Panc1 (cell line): ENCODE data around the gene PLEKHO2. TPM values are rescaled to one million over a fixed set of nuclear protein-coding genes. Genes with fewer than 3 reads are reported as not detected.

Experiments used
- ATAC-seq: fragments of 200-7000 bp; cut with Tn5 transposase; 2 replicates; pipeline ENCODE4 v1.9.1; 2020; ENCODE audit warnings: mild to moderate bottlenecking, moderate library complexity
- BruUV-seq: library from RNA; stranded (reverse); fragments of 400-500 nt; replicated peaks from 2 replicates; lab custom pipeline; 2021; lab: Mats Ljungman, UMichigan
- CTCF ChIA-PET: fragments of 300-600 bp; sonication (Branson Sonifier 250); formaldehyde crosslinking; loops from one replicate; lab custom pipeline; 2022; ENCODE audit warnings: antibody characterized with exemption; lab: Charles Lee
- POLR2A ChIA-PET: fragments of 300-600 bp; sonication (Branson Sonifier 250); formaldehyde crosslinking; loops from one replicate; lab custom pipeline; 2022; ENCODE audit warnings: antibody characterized with exemption; lab: Charles Lee
- DNase-seq: peaks from one replicate; pipeline ENCODE4 v3.0.0-alpha.2; 2010; ENCODE audit warnings: low read depth, low spot score
- H3K27ac ChIP-seq: 2 replicates; pipeline ENCODE4 v1.5.1; 2011; ENCODE audit warnings: mild to moderate bottlenecking, low read length, inconsistent platforms
- H3K27me3 ChIP-seq: fragments of 200-500 bp; sonication (Bioruptor generic); 2 replicates; pipeline ENCODE4 v1.6.0; 2014; ENCODE audit warnings: low read length, inconsistent platforms; ENCODE audit not compliant: control insufficient read depth, insufficient read depth
- H3K36me3 ChIP-seq: fragments of 200-500 bp; sonication (Bioruptor generic); 2 replicates; pipeline ENCODE4 v1.5.1; 2014; ENCODE audit warnings: inconsistent platforms, mild to moderate bottlenecking, low read length, moderate library complexity; ENCODE audit not compliant: control insufficient read depth, insufficient read depth
- H3K4me1 ChIP-seq: 2 replicates; pipeline ENCODE4 v1.5.1; 2011; ENCODE audit warnings: inconsistent platforms, mild to moderate bottlenecking, low read length, moderate library complexity; ENCODE audit not compliant: control insufficient read depth, insufficient read depth
- H3K4me3 ChIP-seq, 2 experiments: 2 replicates each; pipeline ENCODE4 v1.5.1; 2011 to 2012; ENCODE audit warnings: low read depth in 2 of 2, low read length in 2 of 2, mild to moderate bottlenecking in 2 of 2, inconsistent platforms in 1 of 2, moderate library complexity in 1 of 2
- H3K9me3 ChIP-seq: fragments of 200-500 bp; sonication (Bioruptor generic); 2 replicates; pipeline ENCODE4 v1.5.1; 2014; ENCODE audit warnings: low read depth, mild to moderate bottlenecking, inconsistent platforms, low read length, moderate library complexity; ENCODE audit not compliant: control insufficient read depth, insufficient read depth
- POLR2AphosphoS5 ChIP-seq: IDR thresholded peaks from 2 replicates; pipeline ENCODE4 v1.6.1; 2012; ENCODE audit warnings: mild to moderate bottlenecking, low read depth, low read length, moderate library complexity
- SIN3A ChIP-seq: IDR thresholded peaks from 2 replicates; pipeline ENCODE4 v1.6.1; 2012; ENCODE audit warnings: low read depth, mild to moderate bottlenecking, low read length, moderate library complexity, borderline replicate concordance; ENCODE audit not compliant: insufficient read depth
- TCF7L2 ChIP-seq: IDR thresholded peaks from 2 replicates; pipeline ENCODE4 v1.6.1; 2011; ENCODE audit warnings: mild to moderate bottlenecking, low read depth, low read length, inconsistent platforms
- in situ Hi-C: cut with HindIII; loops from 2 replicates; pipeline ENCODE4 v1.10.0; 2016; ENCODE audit warnings: low sequenced_read_pairs, low pct_unique_long_range_greater_than_20kb
- intact Hi-C: fragments of 100-400 bp; cut with micrococcal nuclease; formaldehyde crosslinking; loops from one replicate; pipeline ENCODE4 v1.10.0; 2022; ENCODE audit not compliant: unreplicated experiment
- total RNA-seq: library from RNA; stranded (reverse); gene quantifications from one replicate; pipeline ENCODE4 v1.2.1, GENCODE V29; 2021; ENCODE audit not compliant: unreplicated experiment
- TF ChIP-seq, protein P1 (sequence below), 2 experiments: IDR thresholded peaks; 2 replicates each; pipeline ENCODE4 v1.6.1; 2011 to 2012; ENCODE audit warnings: low read depth in 2 of 2, control low read depth in 1 of 2, low read length in 1 of 2, mild to moderate bottlenecking in 1 of 2, moderate library complexity in 1 of 2; ENCODE audit not compliant: insufficient read depth in 1 of 2
- TF ChIP-seq, protein P2 (sequence below): fragments of 450-650 bp; IDR thresholded peaks from 2 replicates; pipeline ENCODE4 v1.5.1; 2017; ENCODE audit warnings: mild to moderate bottlenecking

PLEKHO2 gene
- total RNA-seq, 1 experiment from 2014 or later, result 11.1 TPM

DNA sequence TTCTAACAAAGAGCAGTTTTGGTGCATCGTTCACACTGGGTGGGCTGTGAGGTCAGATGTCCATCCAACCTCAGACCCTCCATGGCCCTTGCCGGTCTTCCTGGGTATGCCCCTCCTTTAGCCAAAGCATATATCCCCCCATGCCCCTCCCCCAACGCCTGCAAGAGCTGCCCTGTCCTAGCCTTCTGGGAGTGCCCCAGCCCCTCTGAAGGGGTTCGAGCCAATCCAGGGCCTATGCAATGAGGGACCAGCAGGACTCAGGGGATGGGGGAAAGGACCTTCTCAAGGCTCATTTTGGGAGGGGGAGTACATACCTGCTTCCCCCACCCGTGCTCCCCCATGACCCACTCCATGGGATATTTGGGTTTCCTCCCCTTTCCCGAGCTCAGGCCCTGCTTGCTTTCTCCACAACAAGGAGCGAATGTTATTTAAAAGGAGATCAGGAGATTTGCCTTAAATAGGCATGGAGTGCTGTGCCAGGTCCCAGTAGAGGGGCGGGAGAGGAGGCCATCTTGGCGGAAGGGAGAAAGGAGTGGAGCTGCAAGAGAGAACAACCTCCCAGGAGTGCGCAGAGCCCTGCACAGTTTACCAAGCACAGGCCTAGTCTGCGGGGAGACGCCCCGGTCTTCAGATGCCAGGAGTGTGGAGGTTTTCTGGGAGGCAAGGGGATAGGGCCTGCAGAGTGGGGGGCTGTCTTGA is 34.5 kb upstream of the PLEKHO2 start:
- POLR2A ChIA-PET, result interaction anchor here (0.6 to 0.7 kb wide), 2 partner anchors 27 to 40 kb away, joined by 3 to 14 read pairs; no protein-coding TSS in a partner anchor
- H3K4me1 ChIP-seq, result no peaks in the 10 kb centered on the region
- ATAC-seq (peak; percentile 23; the same call in 1 of the 2 replicates), DNase-seq (no peak)
- in situ Hi-C loops, result no loop called here
- no peak overlapping the region for H3K4me3 ChIP-seq
- CTCF ChIA-PET, result interaction anchor here (1.3 to 2.3 kb wide), 2 partner anchors 66 to 76 kb away, joined by 3 to 7 read pairs; no protein-coding TSS in a partner anchor
- TF ChIP-seq, protein P1, sequence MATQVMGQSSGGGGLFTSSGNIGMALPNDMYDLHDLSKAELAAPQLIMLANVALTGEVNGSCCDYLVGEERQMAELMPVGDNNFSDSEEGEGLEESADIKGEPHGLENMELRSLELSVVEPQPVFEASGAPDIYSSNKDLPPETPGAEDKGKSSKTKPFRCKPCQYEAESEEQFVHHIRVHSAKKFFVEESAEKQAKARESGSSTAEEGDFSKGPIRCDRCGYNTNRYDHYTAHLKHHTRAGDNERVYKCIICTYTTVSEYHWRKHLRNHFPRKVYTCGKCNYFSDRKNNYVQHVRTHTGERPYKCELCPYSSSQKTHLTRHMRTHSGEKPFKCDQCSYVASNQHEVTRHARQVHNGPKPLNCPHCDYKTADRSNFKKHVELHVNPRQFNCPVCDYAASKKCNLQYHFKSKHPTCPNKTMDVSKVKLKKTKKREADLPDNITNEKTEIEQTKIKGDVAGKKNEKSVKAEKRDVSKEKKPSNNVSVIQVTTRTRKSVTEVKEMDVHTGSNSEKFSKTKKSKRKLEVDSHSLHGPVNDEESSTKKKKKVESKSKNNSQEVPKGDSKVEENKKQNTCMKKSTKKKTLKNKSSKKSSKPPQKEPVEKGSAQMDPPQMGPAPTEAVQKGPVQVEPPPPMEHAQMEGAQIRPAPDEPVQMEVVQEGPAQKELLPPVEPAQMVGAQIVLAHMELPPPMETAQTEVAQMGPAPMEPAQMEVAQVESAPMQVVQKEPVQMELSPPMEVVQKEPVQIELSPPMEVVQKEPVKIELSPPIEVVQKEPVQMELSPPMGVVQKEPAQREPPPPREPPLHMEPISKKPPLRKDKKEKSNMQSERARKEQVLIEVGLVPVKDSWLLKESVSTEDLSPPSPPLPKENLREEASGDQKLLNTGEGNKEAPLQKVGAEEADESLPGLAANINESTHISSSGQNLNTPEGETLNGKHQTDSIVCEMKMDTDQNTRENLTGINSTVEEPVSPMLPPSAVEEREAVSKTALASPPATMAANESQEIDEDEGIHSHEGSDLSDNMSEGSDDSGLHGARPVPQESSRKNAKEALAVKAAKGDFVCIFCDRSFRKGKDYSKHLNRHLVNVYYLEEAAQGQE (IDR thresholded peaks at IDR 0.05; ENCODE audit: insufficient read depth in 1 of 2, low read depth in 2 of 2, low read length in 1 of 2), result no peak
- no peak for TF ChIP-seq POLR2AphosphoS5
- TF ChIP-seq, protein P2, sequence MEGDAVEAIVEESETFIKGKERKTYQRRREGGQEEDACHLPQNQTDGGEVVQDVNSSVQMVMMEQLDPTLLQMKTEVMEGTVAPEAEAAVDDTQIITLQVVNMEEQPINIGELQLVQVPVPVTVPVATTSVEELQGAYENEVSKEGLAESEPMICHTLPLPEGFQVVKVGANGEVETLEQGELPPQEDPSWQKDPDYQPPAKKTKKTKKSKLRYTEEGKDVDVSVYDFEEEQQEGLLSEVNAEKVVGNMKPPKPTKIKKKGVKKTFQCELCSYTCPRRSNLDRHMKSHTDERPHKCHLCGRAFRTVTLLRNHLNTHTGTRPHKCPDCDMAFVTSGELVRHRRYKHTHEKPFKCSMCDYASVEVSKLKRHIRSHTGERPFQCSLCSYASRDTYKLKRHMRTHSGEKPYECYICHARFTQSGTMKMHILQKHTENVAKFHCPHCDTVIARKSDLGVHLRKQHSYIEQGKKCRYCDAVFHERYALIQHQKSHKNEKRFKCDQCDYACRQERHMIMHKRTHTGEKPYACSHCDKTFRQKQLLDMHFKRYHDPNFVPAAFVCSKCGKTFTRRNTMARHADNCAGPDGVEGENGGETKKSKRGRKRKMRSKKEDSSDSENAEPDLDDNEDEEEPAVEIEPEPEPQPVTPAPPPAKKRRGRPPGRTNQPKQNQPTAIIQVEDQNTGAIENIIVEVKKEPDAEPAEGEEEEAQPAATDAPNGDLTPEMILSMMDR, result no peak
- TF ChIP-seq SIN3A, result no peak
- TF ChIP-seq TCF7L2, result no peak
- intact Hi-C loops, result no loop called here
- no peaks in the 10 kb centered on the region for H3K36me3 ChIP-seq
- no peaks in the 10 kb centered on the region for H3K27me3 ChIP-seq
- no TSS peak for BruUV-seq
- H3K9me3 ChIP-seq, result no peaks in the 10 kb centered on the region
- no peak overlapping the region for H3K27ac ChIP-seq

DNA sequence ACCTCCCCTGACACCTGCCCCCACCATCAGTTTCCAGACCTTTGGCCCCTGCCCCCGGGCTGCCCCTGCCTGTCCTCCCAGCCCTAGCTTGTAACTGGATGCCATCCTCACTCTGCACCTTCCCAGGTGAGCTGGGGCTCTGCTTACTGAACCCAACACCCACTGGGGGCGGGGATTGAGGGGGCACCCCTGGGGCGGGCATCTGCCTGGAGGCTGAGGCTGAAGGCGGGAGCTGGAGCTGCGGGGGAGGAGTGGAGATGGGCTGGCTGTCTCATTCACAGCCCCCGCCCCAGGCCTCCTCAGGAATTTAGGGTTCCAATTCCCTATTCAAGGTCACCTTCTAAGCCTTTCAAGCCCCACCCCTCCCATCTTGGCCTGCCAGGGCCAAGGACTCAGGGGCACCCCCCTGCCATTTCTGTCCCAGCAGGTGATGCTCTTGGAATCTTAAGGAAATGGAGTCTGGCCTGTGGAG is 33.9 kb upstream of the PLEKHO2 start:
- Histone ChIP-seq H3K27me3 (no peaks in the 10 kb centered on the region), H3K4me3 (no peak overlapping the region), H3K27ac (no peak overlapping the region), H3K36me3 (no peaks in the 10 kb centered on the region), H3K4me1 (no peaks in the 10 kb centered on the region), H3K9me3 (no peaks in the 10 kb centered on the region)
- intact Hi-C loops, result no loop called here
- no peak for TF ChIP-seq SIN3A
- no peak for TF ChIP-seq TCF7L2
- TF ChIP-seq, protein P1 (IDR thresholded peaks at IDR 0.05; ENCODE audit: insufficient read depth in 1 of 2, low read depth in 2 of 2, low read length in 1 of 2), result no peak
- TF ChIP-seq POLR2AphosphoS5, result no peak
- TF ChIP-seq, protein P2, result no peak
- POLR2A ChIA-PET, result no interaction called here
- in situ Hi-C loops, result no loop called here
- ATAC-seq, result no peak
- CTCF ChIA-PET, result interaction anchor here (2.3 kb wide), 1 partner anchor 77 kb away, joined by 7 read pairs; no protein-coding TSS in a partner anchor
- BruUV-seq, result no TSS peak
- no peak for DNase-seq
